ENCODE measurements around the gene GPX2.

Gene GPX2

GRCh38 chr14:64958743-64959142 lies 16.2 kb upstream of the GPX2 start:
- no peak for DNase-seq (ENCODE audit: low read depth)

- DNase-seq (ENCODE audit: low read depth), result no peak
Measured at GRCh38 chr14:64958201-64958600, 15.7 kb upstream of the GPX2 start.

DNA sequence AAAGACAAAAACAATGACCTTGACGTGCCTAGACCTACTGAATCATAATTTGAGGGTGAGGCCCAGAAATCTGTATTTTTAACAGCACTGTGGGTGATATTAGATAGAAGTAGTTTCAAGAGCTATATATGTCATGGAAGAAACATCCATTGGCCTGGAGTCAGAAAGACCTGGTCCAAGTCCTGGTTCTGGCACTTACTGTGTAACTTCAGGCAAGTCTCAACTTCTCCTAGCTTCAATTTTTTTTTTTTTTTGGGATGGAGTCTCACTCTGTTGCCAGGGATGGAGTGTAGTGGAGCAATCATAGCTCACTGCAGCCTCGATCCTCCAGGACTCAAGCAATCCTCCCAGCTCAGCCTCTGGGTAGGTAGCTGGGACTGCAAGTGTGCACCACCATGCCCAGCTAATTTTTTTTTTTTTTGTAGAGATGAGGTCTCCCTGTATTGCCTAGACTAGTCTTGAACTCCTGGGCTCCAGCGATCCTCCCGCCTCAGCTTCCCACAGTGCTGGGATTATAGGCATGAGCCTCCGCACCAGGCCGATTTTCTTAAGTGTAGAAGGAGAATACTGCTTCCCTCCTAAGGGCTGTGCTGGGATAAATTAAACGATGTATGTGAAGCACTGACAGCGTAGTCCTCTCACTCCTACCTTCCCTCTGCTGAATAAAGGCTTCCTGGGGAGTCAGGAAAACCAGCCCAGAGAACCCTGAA lies 14.3 kb upstream of the GPX2 start:
- no peak for DNase-seq (ENCODE audit: low read depth)

DNA sequence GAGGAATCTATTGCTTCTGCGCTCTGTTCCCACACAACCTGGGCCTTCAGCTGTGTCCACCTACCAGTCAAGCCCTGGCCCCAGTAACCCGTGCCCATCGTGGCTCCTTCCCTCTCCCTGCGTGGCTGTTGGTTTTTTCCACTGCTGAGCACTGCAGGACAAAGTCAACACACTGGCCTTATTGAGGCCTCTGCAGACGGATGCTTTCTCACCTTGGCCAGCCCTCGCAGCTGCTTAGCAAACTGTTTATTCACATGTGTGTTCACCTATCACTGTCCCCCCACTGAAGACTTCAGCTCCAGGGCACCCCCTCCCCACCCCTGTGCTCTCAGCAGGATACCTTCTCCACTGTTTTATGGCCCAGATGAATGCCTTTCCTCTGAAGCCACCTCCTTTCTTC lies 12.8 kb upstream of the GPX2 start:
- DNase-seq (ENCODE audit: low read depth), result no peak

DNA sequence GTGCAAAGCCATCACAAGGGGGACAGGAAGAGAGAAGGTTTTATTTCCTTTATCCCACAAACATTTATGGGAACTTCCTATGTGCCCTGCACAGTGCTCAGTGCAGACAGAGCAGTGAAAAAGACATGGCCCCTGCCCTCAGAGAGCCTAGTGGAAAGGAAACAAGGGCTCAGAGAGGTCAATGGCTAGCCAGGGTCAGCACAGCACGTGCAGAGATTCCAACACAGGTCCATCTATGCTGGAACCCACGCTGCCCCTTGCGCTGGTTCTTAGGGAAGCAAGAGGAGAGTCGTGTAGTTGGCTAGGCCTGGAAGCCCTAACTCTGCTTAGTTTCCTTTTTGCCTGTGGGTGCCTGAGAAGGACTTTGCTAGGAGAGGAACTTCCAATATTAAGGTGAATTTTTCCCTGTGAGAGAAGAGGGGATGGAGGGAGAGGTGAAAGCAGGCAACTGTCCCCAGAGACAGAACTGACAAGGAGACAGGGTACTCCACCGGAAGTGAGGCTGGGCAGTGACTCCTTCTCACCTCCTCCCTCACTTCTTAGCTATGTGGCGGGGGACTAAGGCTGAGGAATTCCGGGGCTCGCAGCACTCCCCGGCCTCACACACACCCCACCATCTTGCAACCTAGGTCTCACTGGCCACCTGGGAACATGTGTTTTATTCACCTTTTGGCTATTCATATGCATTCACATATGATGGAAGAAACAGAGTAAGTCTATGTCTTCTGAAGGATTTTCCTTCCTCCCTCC lies 12.1 kb upstream of the GPX2 start:
- no peak for DNase-seq (ENCODE audit: low read depth)

DNA sequence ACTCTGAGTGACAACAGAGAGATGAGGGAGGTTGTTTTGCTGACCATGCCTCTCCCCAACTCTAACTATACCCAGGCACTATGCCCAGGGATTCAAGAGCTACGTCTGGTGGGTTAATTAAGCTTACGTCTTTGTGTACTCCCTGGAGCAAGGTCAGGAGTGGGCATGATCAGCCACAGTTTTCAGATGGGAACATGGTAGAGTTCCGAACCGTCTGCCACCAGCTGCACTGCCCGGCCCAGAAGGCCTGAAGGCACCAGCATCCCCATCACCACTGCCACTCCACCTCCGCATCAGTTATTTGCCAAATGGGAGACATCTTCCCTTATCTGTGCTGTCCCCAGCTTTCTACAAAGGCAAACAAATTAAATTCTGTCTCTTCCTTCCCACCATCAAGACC lies 11.1 kb upstream of the GPX2 start:
- no peak for DNase-seq (ENCODE audit: low read depth)

DNA sequence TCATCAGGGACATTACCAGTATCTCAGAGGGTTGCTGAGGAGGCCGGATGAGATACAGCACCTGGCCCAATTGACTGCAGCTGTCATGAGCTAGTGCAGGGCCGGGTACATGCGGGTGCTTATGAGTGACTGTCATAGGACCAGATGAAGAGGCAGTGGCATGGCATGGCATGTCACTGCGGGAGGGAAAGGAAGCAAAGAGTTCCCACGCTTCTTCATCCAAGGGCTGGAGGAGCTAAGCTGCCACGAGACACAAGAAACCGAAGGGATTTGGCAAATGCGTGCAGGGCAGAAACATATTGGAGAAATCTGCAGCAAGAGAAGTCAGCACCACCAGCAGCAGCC lies 10.7 kb upstream of the GPX2 start:
- no peak for DNase-seq (ENCODE audit: low read depth)

- no peak for DNase-seq (ENCODE audit: low read depth)
Measured at GRCh38 chr14:64952598-64953309, 10.2 kb upstream of the GPX2 start.

DNA sequence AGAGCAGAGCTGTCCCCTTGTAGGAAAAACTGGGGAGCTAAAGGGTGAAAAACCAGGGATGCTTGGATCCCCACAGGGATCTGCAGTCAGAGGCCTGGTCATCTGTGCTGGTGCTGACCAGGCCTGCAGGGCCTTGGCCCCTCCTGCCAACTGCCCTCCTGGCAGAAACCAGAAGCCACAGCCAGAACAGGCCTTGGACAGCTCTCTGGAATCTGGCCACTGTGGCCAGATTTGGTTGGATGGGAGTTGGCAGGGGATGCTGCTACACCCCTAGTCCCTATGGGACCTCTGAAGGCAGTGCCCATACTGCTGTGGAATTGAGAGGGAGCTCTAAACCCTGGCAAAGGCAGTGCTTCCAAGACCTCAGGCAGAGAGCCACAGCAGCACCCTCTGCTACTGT lies 9.2 kb upstream of the GPX2 start:
- DNase-seq (ENCODE audit: low read depth), result no peak

- DNase-seq (ENCODE audit: low read depth), result no peak
Measured at GRCh38 chr14:64951291-64951690, 8.7 kb upstream of the GPX2 start.

- DNase-seq (ENCODE audit: low read depth), result no peak
Measured at GRCh38 chr14:64950889-64951288, 8.3 kb upstream of the GPX2 start.

DNA sequence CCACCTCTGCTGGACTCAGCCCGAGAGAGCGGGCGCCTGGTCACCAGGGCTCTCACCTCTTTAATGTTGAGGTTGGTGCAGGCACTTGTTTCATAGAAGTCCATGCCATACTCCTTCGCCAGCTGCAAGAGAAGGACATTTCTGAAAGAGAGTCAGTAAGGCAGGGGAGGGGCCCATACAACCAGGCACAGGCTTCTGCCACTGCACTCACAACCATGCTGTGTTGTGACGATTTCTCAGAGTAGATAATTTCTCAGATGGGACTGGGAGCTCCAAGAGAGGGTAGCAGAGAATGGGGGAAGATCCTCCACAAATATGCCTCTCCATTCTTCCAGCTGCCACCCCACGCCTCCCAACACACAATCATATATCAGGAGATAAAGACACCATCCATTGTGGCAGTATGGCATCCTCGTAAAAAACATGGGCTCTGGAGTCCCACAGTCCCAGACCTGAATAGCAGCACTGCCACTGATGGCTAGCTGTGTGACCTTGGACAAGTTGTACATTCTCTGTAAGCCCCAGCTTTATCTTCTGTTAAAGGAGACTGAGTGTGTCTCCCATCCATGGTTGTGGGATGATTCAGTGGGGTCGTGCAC lies 6.2 kb upstream of the GPX2 start:
- no peak for DNase-seq (ENCODE audit: low read depth)

DNA sequence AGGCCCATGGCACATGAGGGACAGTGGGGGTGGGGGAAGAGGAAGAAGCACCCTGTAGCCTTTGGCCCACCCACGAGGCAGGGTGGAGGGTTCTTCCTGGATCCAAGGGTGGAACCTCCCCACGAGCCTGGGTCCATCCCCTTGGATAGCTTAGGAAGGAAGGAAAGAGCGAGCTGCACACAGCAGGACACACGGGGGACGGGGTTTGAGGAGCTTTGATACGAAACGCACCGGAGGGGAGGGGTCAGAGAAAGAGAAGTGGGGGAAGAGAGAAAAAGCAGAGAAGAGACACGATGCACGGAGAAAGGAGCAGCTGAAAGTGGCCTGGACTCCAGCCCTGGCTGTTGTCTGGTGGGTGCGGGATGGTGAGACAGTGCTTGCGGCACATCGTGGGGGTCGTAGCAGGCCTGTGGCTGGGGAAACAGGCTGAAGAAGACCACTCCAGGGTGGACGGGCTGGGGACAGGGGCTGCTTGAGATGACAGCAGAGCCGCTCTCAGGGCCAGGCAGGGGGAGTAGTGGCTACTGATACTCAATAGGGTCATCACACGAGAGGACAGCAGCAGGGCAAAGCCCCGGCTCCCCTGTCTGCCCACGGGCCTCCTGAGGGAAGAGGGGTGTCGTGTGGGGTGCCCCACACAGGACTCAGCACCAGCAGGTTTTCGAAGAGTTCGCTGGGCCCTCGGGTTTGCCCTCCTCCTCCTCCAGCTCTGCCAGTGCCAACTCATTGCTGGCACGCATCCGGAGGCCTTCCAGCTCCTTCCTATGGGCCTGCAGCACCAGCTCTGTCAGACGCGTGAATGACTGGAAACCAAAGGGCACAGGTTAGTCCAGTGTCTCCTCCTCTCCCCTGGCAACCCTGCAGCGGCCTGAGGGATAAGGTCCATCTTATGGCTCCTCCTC lies 5.4 kb upstream of the GPX2 start:
- no peak for DNase-seq (ENCODE audit: low read depth)

DNA sequence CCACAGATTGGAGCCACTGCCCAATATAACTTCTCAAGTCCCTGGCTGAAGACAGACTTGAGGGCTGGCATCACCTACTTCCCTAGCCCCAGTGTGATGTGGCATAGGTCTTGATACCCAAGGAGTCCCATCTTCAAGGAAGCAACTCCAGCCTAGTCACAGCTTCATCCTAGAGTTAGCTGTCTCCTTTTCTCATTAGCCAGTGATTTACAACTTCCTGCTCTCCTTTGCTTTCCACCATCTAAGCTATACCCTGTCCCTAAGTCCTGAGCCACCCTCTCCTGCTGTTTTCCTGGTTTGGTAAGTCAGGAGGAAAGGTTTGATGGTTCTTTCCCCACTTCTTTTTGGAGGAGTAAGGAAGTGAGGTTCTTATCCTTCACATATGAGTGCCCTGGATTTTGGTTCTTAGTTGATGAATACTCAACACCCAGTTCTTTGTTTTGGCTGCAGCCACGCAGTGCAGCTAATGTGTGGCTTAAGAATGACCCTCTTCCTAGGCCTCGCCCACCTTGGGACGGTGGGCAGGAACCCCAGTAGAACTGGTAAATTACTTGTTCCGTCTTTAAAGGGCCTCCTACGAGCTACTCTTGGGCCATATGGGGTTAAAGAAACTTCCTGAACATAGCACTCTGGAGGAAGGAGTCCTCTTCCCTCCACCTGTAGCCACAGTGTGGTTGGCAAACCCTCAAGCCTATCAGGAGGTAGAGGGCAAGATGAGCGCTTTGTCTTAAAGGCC lies 3.9 kb upstream of the GPX2 start:
- no peak for DNase-seq (ENCODE audit: low read depth)

DNA sequence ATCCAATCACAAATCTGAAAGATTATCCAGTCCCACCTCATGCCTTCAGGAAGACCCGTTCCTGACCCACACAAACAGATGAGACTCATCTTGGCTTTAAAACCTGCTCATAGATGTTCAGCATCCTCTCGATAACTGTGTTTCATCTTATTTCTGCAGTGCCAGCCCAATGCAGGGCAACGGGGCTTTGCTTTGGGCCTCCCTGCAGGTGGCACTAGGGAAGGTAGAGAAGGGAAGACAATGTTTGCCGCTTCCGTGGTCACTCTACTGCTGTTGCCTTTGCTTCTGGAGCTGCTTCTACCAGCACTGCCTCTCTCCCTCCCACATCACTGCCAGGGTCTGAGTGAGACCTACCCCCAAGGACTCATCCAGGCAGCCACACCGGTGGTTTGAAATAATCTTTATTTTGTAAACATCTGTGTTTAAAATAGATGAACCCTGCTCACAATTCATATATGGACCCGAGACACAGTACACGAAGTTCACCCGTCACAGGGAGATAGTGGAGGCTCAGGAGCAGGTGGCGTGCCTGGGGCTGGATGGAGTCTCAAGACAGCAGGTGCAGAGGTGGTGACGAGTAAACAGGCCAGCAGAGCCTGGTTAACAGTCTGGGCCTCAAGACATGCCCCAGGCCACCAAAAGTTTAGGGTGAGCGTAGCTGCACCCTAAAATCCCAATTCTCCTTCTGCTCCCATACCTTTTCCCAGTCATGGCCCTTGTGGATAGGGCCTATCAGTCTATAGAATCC lies 3.1 kb upstream of the GPX2 start:
- DNase-seq (ENCODE audit: low read depth), result no peak

- no peak for DNase-seq (ENCODE audit: low read depth)
Measured at GRCh38 chr14:64944861-64945260, 2.3 kb upstream of the GPX2 start.

DNA sequence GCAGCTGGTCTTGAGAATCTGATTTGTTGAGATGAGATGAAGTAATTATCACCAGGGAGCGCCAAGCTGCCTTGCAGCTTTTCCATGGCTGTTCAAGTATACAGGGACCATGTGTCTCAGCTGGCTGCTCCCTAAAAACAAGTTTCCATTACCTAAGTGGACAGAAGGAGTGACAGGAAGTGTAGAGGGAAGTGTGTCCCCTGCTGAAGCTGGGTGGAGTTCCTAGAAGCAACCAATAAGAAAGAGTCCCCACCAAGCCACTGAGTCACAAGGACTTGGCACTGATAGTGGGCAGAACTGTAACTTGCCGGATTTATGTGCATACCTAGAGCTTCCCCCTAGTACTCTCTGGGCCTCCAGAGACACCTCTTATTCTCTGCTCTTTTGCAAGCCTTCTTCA lies 1.5 kb upstream of the GPX2 start:
- no peak for DNase-seq (ENCODE audit: low read depth)

DNA sequence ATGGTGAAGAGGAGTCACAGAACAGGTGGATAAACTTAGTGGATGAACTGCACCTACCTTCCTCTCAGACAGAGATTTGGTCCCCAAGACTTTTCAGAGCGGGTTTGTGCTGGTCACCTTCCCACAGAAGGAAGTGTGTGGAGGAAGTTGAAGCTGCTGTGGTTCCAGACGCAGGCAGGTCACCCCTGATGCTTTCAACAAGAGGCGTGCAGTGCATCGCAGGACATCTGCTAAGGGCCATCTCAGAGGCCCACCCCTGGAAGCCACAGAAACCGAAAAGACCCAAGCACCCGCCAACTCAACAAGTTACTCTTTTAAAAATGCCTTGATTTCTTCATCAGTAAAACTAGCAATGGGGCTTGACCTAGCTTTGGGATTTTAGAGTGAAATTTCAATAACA lies 1.0 kb upstream of the GPX2 start:
- no peak for DNase-seq (ENCODE audit: low read depth)

DNA sequence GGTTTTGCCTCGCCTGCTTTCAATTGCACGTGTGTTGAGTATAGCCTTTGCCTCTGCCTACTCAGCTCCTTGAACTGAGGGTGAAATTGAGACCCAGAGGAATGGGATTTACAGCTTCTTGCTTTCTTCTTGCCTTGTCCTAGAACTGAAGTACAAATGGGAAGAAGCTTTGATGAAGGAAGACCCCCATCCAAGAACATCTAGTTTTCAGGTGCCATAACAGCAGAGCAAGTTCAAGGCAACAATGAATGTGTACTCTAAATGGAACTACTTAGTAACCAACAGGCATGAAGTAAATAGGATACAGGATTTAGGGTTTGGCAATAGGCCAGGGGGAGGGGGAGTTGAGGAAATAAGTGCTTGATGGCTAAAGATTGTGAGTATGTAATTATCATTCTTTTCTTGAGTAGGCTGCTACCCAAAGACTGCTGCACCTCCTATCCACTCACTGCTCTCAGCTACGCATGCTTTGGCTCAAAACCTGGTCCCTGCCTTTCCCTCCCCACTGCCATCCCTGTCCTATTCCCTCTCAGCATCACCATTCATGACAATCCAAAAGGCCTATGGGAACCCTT lies 2.1 kb downstream of the GPX2 start:
- no peak for DNase-seq (ENCODE audit: low read depth)

DNA sequence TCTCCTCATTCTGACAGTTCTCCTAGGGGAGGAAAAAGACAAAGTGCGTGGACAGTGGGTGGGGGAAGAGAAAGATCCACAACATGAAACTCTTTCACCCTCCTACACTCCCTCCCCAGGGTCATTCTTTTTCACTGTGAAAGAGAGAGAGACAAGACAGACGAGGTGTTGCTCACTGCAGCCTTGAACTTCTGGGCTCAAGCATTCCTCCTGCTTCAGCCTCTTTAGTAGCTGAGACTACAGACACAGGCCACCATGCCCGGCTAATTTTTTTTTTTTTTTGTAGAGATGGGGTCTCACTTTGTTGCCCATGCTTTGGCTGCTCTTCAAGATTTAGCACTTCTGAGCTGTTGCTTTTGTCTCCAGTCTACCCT lies 2.7 kb downstream of the GPX2 start:
- no peak for DNase-seq (ENCODE audit: low read depth)
